GM19035 (cell line): ENCODE measurements around the gene GSN.

Source experiments
- ATAC-seq: cut with Tn5 transposase; IDR thresholded peaks from one replicate; pipeline ENCODE4 v1.9.1; 2021; ENCODE audit not compliant: unreplicated experiment

Gene GSN

DNA sequence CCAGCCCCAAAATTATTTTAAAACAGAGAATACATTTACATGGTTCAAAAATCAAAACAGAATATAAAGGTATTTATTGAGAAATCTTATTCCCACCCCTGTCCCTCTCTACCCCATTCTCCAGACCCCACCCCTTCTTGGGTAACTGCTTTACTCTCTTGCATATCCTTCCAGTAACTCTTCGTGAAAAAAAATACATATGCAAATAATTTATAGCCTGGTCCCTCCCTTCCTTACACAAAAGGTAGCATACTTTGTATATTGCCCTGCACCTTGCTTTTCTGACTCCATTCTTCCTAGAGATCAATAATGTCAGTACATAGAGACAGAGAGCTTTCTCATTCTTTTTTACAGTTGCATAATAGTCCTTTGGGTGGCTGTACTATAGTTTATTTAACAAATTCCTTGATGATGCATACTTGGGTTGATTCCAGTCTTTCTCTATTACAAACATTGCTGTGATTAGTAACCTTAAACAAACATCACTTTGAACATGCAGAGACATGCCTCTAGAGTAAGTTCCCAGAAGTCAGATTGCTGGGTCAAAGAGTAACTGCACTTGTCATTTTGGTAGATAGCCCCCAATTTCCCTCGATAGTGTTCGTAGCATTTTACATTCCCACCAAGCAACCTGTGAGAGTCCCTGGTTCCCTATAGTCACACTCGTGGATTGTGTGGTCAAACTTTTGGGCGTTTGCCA, 54.2 kb downstream of the GSN start:
- no peak for ATAC-seq

DNA sequence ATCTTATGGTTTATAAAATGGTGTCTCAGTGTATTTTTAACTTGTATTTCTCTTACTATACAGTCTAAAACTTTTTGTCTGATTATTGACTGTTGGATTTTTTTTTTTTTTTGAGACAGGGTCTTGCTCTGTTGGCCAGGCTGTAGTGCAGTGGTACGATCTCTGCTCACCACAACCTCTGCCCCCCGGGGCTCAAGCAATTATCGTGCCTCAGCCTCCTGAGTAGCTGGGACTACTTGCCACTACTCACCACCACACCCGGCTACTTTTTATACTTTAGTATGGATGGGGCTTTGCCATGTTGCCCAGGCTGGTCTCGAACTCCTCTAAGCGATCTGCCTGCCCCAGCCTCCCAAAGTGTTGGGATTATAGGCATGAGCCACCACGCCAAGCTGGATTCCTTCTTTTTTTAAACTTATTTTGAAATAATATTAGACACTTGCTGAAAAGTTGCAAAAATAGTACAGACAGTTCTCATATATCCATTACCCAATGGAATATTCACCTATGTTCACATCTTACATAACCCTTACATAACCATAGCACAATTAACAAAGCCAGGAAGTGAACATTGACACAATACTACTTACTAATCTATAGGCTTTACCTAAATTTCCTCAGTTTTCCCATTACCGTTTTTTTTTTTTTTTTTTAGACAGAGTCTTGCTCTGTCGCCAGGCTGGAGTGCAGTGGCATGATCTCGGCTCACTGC, 54.9 kb downstream of the GSN start:
- ATAC-seq = no peak

DNA sequence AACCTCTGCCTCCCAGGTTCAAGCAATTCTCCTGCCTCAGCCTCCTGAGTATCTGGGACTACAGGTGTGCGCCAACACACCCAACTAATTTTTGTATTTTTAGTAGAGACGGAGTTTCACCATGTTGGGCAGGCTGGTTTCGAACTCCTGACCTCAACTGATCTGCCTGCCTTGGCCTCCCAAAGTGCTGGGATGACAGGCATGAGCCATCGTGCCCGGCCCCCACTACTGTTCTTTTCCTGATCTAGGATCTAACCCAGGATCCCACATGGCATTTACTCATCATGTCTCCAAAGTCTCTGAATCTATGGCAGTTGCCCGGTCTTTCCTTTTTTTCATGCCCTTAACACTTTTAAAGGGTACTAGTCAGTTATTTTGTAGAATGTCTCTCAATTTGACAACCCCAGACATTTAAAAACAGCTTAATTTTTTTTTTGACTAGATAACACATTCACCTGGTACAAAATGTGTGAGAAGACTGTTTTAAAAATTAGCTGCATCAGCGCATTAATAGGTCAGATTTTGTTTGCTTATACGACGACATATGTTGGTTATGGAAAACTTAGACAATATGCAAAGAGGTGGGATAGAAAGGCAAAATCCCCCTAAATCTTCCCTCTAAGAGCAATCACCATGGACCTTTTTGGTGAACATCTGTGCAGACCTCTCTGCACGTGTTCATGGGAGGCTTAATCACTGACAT, 55.6 kb downstream of the GSN start:
- no peak for ATAC-seq

- ATAC-seq = no peak
Observed at GRCh38 chr9:121324316-121324715, 56.4 kb downstream of the GSN start.

DNA sequence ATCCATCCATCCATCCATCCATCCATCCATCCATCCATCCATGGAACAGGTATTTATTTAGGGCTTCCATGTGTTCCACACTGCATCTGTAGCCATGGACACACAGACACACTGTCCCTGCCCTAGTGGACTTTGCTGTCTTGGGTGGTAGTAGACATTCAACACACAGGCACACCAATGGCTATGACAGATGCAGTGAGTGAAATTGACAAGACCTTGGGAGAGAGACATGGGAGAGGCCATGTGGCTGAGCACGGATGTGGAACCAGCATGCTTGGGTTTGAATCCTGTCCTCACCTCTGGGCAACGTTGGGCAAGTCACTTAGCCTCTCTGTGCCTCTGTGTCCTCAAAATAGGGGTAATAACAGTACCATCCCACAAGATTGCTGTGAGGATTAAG, 56.8 kb downstream of the GSN start:
- no peak for ATAC-seq

- no peak for ATAC-seq
Observed at GRCh38 chr9:121325387-121325786, 57.4 kb downstream of the GSN start.

- no peak for ATAC-seq
Observed at GRCh38 chr9:121326130-121326838, 58.3 kb downstream of the GSN start.

GRCh38 chr9:121326901-121327613, 59.1 kb downstream of the GSN start:
- ATAC-seq = no peak

DNA sequence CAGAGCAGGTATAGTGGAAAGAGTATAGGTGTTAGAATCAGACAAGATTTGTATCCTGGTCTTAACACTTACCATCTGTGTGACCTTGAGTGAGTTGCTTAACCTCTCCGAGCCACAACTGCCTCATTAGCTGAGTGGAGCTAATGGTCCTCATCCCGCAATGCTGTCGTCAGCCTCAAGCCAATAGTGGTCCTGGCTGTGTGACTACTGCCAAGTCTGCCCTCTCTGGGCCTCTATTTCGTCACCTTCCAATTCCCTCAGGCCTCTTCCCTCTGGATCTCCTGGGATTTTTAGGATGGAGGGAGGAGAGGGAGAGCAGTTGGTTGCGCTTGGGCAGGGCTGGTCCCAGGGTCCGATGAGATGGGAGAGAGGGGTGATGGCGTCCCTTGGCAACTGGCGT, 60.5 kb downstream of the GSN start:
- no peak for ATAC-seq

- no peak for ATAC-seq
Observed at GRCh38 chr9:121328876-121329681, 61.1 kb downstream of the GSN start.

- ATAC-seq = no peak
Observed at GRCh38 chr9:121331549-121331948, 63.6 kb downstream of the GSN start.

GRCh38 chr9:121331992-121332685, 64.2 kb downstream of the GSN start:
- no peak for ATAC-seq

DNA sequence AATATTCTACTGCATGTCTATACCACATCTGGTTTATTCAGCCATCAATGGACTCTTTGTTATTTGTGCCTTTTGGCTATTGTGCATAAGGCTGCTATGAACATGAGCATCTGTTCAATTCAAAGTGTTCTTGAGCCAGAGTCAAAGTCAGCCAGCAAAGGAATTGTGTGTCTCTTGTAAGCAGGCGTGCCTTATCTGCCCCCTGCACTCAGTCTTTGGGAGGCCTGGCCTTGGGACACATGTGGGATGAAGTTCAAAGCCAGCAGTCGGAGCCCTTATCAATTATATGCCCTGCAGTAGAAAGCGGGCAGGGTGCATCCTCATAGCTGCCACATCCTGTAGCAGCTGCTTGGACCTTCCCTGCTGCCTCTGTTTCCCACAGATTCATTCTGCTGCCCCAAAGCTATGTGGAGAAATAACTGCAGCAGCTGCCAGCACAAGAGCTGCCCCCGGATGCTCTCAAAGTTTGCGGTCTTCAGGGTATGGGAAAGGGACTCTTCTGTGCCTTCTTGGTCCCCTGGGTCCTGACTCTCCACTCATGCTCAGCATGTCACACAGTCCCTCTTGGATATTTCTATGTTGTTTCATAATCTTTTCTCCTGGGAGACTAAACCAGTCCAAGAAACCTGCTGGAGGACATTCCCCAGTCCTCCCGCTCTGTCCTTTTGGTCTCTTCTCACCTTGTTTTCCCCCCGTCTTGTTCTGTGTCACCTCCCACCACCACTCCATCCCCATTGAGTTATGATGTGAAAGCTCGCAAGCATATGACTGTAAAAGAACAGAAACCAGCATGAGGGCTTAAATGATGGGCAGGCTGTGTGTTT, 66.2 kb downstream of the GSN start:
- no peak for ATAC-seq

- ATAC-seq = no peak
Observed at GRCh38 chr9:121336665-121337064, 68.7 kb downstream of the GSN start.

GRCh38 chr9:121339437-121339836, 71.5 kb downstream of the GSN start:
- no peak for ATAC-seq

- ATAC-seq = peak; percentile 83
Observed at GRCh38 chr9:121340676-121341392, 72.9 kb downstream of the GSN start.

DNA sequence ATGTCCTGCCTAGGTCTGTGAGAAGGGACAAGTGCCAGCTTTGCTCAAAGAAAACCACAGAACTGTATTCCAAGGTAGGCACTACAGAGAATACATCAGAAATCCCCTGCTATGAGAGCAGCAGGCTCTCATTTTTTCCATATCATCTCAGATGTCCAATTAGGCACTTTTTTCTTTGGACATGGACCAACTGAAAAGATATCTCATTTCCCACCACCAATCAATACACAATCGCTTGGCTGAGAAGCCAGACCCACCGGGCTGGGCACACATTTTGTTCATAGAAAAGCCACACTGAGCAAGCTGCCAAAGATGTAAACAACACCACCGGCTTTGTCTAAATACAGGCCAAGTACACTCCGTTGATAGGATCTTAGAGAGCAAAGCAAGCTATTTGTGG, 76.2 kb downstream of the GSN start:
- ATAC-seq = no peak

DNA sequence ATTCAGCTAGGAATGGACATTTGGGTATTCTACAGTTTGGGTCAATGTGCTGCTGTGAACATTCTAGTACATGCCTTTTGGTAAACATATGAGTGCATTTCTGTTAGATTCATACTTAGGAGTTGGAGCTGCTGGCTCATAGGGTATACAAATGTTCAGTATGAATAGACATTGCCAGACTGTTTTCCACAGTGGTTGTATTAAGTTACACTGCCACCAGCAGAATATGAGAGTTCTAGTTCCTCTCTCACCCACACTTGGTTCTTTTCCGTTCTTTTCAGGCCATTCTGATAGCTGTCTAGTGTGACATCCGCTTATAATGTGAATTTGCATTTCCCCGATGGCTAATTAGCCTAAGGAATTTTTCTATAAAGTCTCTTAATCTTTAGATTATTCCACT, 77.1 kb downstream of the GSN start:
- ATAC-seq = no peak
